Measurements from ENCODE around the gene CCSER1.

DNA sequence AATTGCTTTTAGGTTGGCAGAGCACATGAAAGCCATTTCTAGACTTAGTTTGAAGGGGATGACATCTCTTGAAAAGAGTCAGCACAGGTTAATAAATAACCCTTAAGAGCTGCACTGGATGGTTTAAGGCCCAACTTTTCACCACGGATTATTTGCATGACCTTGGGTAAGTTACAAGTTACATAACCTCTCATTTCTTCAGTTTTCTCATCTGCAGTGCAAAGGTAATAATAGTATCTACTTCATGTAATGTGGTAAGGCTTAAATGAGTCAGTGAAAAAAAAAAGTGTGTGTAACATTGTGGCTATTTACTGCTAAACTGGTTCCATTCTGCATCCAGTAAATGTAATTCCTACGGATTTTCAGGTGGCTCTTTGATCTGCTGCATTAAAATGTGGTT is 715.8 kb downstream of the CCSER1 start:
- TF ChIP-seq CTCF (IDR thresholded peaks at IDR 0.05 in 8 of 11, conservative IDR thresholded peaks at IDR 0.05 in 3 of 11), result no peak
- no peak for TF ChIP-seq POLR2AphosphoS5 (IDR thresholded peaks at IDR 0.05)
- no peak for TF ChIP-seq POLR2A (IDR thresholded peaks at IDR 0.05)
